Keratinocyte (primary cell): ENCODE measurements around the gene SLIT3. TPM values are rescaled to one million over a fixed set of nuclear protein-coding genes. Genes with fewer than 3 reads are reported as not detected.
"Not testable (repeated sequence)": the region's sequence is repeated elsewhere in the genome, so short reads cannot be mapped to it uniquely, and the experiment has no call there.

Source experiments
- DNase-seq: peaks from one replicate; pipeline ENCODE4 v3.0.0-alpha.2; 2011; ENCODE audit warnings: low read depth, missing footprints, low spot score
- FAIRE-seq: peaks from 2 replicates; lab custom pipeline; 2011; peaks lifted over from hg19 to GRCh38; lab: Jason Lieb, UNC
- H2AFZ ChIP-seq: 2 replicates; pipeline ENCODE4 v1.6.0; 2012; ENCODE audit warnings: low read length, control low read depth, inconsistent platforms; ENCODE audit not compliant: control insufficient read depth
- H3K27ac ChIP-seq: 2 replicates; pipeline ENCODE4 v1.5.1; 2011; ENCODE audit warnings: low read length; ENCODE audit not compliant: control insufficient read depth, insufficient read depth
- H3K27me3 ChIP-seq: 3 replicates; pipeline ENCODE4 v1.6.0; 2011; ENCODE audit warnings: low read length; ENCODE audit not compliant: control insufficient read depth, insufficient read depth; ENCODE audit errors: extremely low read depth
- H3K36me3 ChIP-seq, 2 experiments: 2 replicates in 1 of 2; 3 replicates in 1 of 2; pipeline ENCODE4 v1.5.1; 2011; ENCODE audit warnings: low read length in 2 of 2, mild to moderate bottlenecking in 1 of 2; ENCODE audit not compliant: control insufficient read depth in 2 of 2, insufficient read depth in 2 of 2; ENCODE audit errors: extremely low read depth in 1 of 2
- H3K4me1 ChIP-seq: 3 replicates; pipeline ENCODE4 v1.5.1; 2011; ENCODE audit warnings: low read length; ENCODE audit not compliant: control insufficient read depth, insufficient read depth; ENCODE audit errors: extremely low read depth
- H3K4me2 ChIP-seq: 3 replicates; pipeline ENCODE4 v1.6.0; 2011; ENCODE audit warnings: low read depth, low read length; ENCODE audit not compliant: control insufficient read depth, insufficient read depth; ENCODE audit errors: extremely low read depth
- H3K4me3 ChIP-seq, 3 experiments: fragments of 200-600 bp in 1 of 3; sonication (generic) in 1 of 3; 2 replicates in 2 of 3; 3 replicates in 1 of 3; pipeline ENCODE4 v1.5.1; 2011 to 2016; ENCODE audit warnings: low read length in 3 of 3, mild to moderate bottlenecking in 3 of 3, control low read depth in 2 of 3, inconsistent platforms in 1 of 3, low read depth in 1 of 3, mixed read lengths in 1 of 3, mixed run types in 1 of 3, moderate library complexity in 1 of 3; ENCODE audit not compliant: control insufficient read depth in 2 of 3, insufficient read depth in 2 of 3; ENCODE audit errors: extremely low read depth in 1 of 3
- H3K79me2 ChIP-seq: 2 replicates; pipeline ENCODE4 v1.6.0; 2012; ENCODE audit warnings: low read length; ENCODE audit not compliant: control insufficient read depth, insufficient read depth
- H3K9ac ChIP-seq: 3 replicates; pipeline ENCODE4 v1.6.0; 2011; ENCODE audit warnings: low read length; ENCODE audit not compliant: control insufficient read depth, insufficient read depth; ENCODE audit errors: extremely low read depth
- H3K9me1 ChIP-seq: 3 replicates; pipeline ENCODE4 v1.6.0; 2011; ENCODE audit warnings: low read length; ENCODE audit not compliant: control insufficient read depth, insufficient read depth; ENCODE audit errors: extremely low read depth
- H3K9me3 ChIP-seq: 2 replicates; pipeline ENCODE4 v1.5.1; 2012; ENCODE audit warnings: low read depth, low read length; ENCODE audit not compliant: control insufficient read depth
- H4K20me1 ChIP-seq: 3 replicates; pipeline ENCODE4 v1.6.0; 2011; ENCODE audit warnings: low read length; ENCODE audit not compliant: control insufficient read depth, insufficient read depth; ENCODE audit errors: extremely low read depth
- EZH2 ChIP-seq: IDR thresholded peaks from one replicate; pipeline ENCODE4 v1.6.1; 2012; ENCODE audit warnings: inconsistent platforms, mild to moderate bottlenecking, low read length, moderate library complexity
- dilution Hi-C: fragments of 300-500 bp; cut with MboI; formaldehyde crosslinking; loops from one replicate; pipeline ENCODE4 v1.7.0; 2020; ENCODE audit warnings: low sequenced_read_pairs; ENCODE audit not compliant: extremely low pct_ligation_motif_present
- polyA plus RNA-seq, 5 experiments: library from polyadenylated mRNA; depleted of rRNA in 3 of 5; stranded (reverse) in 3 of 5; stranded (forward) in 1 of 5; unstranded in 1 of 5; fragments of >200 nt; gene quantifications; 1 replicate in 1 of 5; 2 replicates in 3 of 5; 3 replicates in 1 of 5; pipeline versions ENCODE4 v1.2.1 to v1.2.3, GENCODE V29; 2011 to 2012; ENCODE audit warnings: missing spikeins in 2 of 5, low read depth in 1 of 5, low replicate concordance in 1 of 5
- TF ChIP-seq, protein P1 (sequence below), 3 experiments: IDR thresholded peaks in 1 of 3; conservative IDR thresholded peaks in 1 of 3; optimal IDR thresholded peaks in 1 of 3; 2 replicates in 2 of 3; 3 replicates in 1 of 3; pipeline versions ENCODE3 to v1.5.1; 2011; ENCODE audit warnings: low read length in 3 of 3, mild to moderate bottlenecking in 3 of 3, moderate library complexity in 2 of 3, control low read depth in 1 of 3, inconsistent platforms in 1 of 3; ENCODE audit not compliant: insufficient read depth in 2 of 3; ENCODE audit errors: extremely low read depth in 1 of 3

SLIT3 gene
- polyA plus RNA-seq, 1 donor (not counting 4 experiments of a cell fraction or from before 2014, with no cell fraction given) = 2.4 TPM

DNA sequence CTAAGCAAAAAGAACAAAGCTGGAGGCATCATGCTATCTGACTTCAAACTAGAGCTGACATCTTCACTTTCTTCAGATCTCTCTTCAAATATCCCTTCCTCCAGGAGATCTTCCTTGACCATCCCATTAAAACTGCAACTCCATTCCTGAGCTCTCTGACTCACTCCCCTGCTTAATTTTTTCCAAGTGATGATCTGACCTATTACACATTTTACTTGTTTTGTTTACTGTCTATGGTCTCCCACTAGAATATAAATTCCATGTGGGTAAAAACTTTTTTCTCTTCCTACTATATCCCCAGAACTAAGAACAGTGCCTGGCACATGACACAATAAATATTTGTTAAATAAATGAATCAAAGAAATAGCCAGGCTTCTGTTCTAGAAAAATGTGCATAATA lies 87.5 kb downstream of the SLIT3 start:
- Histone ChIP-seq H4K20me1 (no peaks in the 10 kb centered on the region), H3K27ac (no peak overlapping the region), H3K4me2 (no peak overlapping the region), H3K79me2 (no peaks in the 10 kb centered on the region), H3K9ac (no peak overlapping the region), H3K9me1 (no peaks in the 10 kb centered on the region), H3K4me1 (no peaks in the 10 kb centered on the region), H3K4me3 (no peak overlapping the region), H3K36me3 (no peaks in the 10 kb centered on the region), H2AFZ (no peak overlapping the region), H3K9me3 (no peaks in the 10 kb centered on the region), H3K27me3 (no peaks in the 10 kb centered on the region)
- DNase-seq (no peak), FAIRE-seq (no peak)
- no peak for TF ChIP-seq EZH2
- dilution Hi-C loops = no loop called here

DNA sequence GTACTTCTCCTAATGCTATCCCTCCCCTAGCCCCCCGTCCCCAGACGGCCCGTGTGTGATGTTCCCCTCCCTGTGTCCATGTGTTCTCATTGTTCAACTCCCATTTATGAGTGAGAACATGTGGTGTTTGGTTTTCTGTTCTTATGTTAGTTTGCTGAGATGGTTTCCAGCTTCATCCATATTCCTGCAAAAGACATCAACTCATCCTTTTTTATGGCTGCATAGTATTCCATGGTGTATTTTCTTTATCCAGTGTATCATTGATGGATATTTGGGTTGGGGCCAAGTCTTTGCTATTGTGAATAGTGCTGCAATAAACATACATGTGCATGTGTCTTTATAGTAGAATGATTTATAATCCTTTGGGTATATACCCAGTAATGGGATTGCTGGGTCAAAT lies 89.2 kb downstream of the SLIT3 start:
- dilution Hi-C loops, H3K27me3 ChIP-seq, H3K9ac ChIP-seq, H3K9me1 ChIP-seq, H4K20me1 ChIP-seq, DNase-seq, H3K4me1 ChIP-seq, H3K79me2 ChIP-seq, H3K4me2 ChIP-seq, H3K4me3 ChIP-seq, H3K9me3 ChIP-seq, H3K27ac ChIP-seq, H2AFZ ChIP-seq, FAIRE-seq, H3K36me3 ChIP-seq: not testable (repeated sequence)

DNA sequence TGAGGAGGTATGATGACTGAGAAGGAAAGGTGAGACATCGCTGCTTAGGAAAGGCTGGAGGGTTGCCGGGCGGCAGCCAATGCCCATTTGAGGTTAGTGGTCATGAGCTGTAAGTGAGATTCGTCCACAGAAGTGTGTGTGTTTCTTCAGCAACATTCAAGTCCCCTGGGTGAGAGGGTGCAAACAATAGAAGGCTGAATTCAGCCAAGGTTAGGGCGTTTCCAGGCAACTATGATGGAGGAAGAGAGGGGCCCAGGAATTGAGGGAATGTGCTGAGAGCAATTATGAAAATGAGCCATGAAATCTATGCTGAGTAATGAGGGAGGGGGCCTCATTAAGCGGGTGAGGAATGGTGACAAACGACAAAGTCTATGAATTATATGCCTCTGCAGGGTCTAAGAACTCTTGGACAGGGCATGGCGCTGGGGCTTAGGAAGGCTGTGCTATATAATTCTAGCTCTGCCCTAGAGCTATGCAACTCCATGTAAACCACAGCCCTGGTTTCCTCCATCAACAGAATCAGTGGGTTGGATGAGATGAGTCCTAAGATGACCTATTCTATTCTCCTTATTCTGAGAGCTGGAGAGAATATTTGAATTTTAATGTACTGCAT lies 96.0 kb downstream of the SLIT3 start:
- H3K36me3 ChIP-seq = no peaks in the 10 kb centered on the region
- TF ChIP-seq, protein P1, sequence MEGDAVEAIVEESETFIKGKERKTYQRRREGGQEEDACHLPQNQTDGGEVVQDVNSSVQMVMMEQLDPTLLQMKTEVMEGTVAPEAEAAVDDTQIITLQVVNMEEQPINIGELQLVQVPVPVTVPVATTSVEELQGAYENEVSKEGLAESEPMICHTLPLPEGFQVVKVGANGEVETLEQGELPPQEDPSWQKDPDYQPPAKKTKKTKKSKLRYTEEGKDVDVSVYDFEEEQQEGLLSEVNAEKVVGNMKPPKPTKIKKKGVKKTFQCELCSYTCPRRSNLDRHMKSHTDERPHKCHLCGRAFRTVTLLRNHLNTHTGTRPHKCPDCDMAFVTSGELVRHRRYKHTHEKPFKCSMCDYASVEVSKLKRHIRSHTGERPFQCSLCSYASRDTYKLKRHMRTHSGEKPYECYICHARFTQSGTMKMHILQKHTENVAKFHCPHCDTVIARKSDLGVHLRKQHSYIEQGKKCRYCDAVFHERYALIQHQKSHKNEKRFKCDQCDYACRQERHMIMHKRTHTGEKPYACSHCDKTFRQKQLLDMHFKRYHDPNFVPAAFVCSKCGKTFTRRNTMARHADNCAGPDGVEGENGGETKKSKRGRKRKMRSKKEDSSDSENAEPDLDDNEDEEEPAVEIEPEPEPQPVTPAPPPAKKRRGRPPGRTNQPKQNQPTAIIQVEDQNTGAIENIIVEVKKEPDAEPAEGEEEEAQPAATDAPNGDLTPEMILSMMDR (optimal IDR thresholded peaks at IDR 0.05 in 1 of 3, IDR thresholded peaks at IDR 0.05 in 1 of 3, conservative IDR thresholded peaks at IDR 0.05 in 1 of 3; ENCODE audit: extremely low read depth in 1 of 3, insufficient read depth in 2 of 3, low read length in 3 of 3) = no peak
- TF ChIP-seq EZH2 = no peak
- no peaks in the 10 kb centered on the region for H3K79me2 ChIP-seq
- no peak overlapping the region for H3K4me3 ChIP-seq
- no peaks in the 10 kb centered on the region for H4K20me1 ChIP-seq
- FAIRE-seq (no peak), DNase-seq (no peak)
- no peaks in the 10 kb centered on the region for H3K9me3 ChIP-seq
- H3K4me2 ChIP-seq = no peak overlapping the region
- dilution Hi-C loops = no loop called here
- H3K27me3 ChIP-seq = no peaks in the 10 kb centered on the region
- no peak overlapping the region for H3K27ac ChIP-seq
- no peak overlapping the region for H3K9ac ChIP-seq
- H3K9me1 ChIP-seq = no peaks in the 10 kb centered on the region
- H3K4me1 ChIP-seq = no peaks in the 10 kb centered on the region
- no peak overlapping the region for H2AFZ ChIP-seq
